ENCODE data around the gene MRPL36.

- TF ChIP-seq CTCF (conservative IDR thresholded peaks at IDR 0.05 in 1 of 2, IDR thresholded peaks at IDR 0.05 in 1 of 2; ENCODE audit: extremely low read depth in 1 of 2, insufficient read depth in 1 of 2, low read depth in 1 of 2, low read length in 2 of 2) (no peak), EZH2 (IDR thresholded peaks at IDR 0.05; ENCODE audit: borderline replicate concordance, low read length) (no peak)
Observed at GRCh38 chr5:1834022-1834551, 34.5 kb upstream of the MRPL36 start.
